ENCODE results near the gene PTPRZ1. TPM values are rescaled to one million over a fixed set of nuclear protein-coding genes. Genes with fewer than 3 reads are reported as not detected.
A peak's percentile ranks its signal among the peaks of the same experiment; 100 is the strongest.

PTPRZ1 gene
- 1 to 10 TPM in 1 of 2 donors, under 1 TPM in 1; 0.12 to 1.1 TPM for total RNA-seq
- long read RNA-seq, partial matches to known transcripts: 1 of 1 reads
- long read RNA-seq, other reads (novel, unspliced or antisense): 0 of 1 reads

DNA sequence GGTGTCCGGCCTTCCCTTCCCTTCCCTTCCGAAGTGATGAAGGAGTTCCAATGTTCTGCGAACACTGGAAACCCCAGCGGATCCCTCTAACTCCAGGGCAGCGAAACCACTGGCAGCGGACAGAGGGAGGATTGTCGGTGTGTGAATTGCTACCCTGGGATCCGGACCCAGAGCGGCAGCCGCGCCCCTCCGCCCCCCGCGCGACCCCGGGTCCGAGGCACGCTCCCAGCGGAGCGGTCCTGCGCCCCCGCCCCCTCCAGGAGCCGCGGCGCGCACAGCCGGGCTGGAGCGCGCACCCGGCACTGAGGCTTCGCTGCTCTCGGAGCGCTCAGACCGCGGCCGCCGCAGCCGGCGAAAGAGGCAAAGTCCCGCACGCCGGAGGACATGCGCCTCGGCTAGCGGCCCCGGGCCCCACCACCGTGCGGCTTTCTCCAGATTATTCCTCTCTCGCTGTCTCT is at the start of gene PTPRZ1:
TSS of gene PTPRZ1 (plus strand) at position 331 of the 458 bp plus-strand sequence. CDS start 339 bp downstream, outside the sequence.
- peak in 1 of 2 donors; percentile 17 for DNase-seq
- intact Hi-C loops (cut with DNase I, micrococcal nuclease): no loop called here

DNA sequence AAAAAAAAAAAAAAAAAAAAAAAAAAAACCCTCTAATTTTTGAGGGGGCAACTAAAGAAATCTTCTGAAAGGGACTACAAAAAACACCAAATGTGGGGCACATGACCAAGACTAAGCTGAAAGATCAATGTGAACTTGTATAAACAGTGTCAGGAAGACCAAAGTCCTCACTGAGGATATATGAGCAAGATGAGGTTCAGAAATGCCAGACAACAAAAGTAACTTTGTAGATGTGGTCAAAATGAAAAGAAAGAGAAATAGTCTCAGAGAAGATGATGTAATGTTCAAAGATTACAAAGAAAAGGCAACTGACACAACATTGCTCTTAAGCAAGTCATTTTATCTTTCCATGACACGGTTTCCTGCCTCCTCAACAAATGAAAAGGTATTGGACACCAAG is 48.7 kb upstream of the PTPRZ1 start:
- intact Hi-C loops (cut with DNase I, micrococcal nuclease): no loop called here
- DNase-seq (no peak), ATAC-seq (no peak)

More for the DNA sequence above, at the start of gene PTPRZ1:
- ATAC-seq: peak; percentile 58

DNA sequence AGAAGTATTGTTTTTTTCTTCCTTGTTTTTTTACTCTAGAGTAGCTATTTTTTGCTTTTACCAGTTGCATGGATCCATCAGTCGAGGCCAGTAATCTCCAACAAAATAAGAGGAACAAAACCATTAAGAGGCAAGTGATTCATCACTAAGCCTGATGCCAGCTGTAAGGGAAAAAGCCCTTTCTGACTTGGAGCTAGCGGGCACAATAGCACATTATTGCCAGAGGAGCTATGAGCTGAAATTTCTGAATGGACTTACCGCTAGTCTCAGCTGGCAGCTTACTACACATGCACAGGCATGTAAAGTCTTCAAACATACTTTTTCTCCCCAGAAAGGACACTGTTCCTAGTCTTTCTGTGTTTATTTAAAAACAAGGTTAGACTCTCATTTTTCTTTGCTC is 41.6 kb upstream of the PTPRZ1 start:
- ATAC-seq (no peak), DNase-seq (no peak)
- intact Hi-C loops (cut with DNase I, micrococcal nuclease): no loop called here

DNA sequence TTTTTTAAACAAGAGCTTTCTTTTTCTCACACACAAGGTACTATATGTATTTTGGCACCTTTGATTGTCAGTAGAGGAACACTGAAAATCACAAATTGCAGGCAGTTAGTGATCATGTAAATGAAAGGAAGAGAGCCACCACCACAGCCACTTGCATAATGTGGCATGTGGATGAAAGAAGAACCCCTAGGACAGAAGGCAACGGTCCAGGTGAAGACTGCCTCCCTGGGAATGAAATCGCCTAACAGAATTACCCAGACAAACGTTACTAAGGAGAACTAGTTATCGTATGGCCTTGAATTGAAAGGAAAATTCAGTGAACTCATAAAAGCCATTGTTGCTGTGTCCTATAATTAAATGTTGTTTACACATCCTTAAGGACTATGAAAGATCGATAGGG is 41.2 kb upstream of the PTPRZ1 start:
- DNase-seq: no peak
- intact Hi-C loops (cut with DNase I, micrococcal nuclease): no loop called here
- ATAC-seq: no peak

DNA sequence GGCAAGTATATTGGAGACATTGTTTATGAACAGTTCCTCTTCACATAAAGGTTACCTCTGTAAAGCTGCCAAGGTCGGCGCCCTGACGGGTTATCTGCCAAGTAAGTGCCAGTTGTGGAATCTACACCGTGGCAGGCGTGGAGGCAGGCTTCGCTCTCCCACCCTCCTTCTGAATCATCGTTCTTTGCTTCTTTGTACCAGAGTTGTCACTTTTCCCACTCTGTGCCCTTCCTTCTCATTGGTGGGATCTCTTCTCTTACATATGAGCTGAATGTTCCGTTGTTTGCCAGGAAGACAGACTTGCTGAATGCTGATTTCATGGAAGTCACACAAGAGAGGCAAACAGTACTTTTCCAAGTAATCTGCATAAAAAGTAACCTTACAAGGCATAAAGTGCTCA is 40.6 kb upstream of the PTPRZ1 start:
- ATAC-seq (no peak), DNase-seq (peak in 1 of 2 donors; percentile 3)
- intact Hi-C loops (cut with DNase I, micrococcal nuclease): no loop called here

DNA sequence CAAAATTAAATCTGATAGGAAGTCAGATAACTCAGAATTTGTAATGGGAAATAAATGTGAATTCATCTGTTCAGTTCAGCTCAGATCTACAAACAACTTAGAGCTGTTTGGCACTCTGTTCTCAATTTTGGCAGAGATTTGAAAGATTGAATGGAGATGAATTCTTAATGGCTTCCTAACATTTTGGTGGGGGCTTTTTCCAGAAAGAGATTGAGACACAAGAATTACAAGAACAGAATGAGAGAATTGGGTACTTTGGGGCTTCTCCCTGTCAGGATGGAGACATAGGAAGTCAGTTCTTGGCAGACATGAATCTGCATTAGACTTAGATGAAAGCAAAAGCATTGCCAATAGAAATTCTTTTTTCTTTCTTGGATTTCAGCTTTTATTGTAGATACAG is 39.0 kb upstream of the PTPRZ1 start:
- ATAC-seq: no peak
- intact Hi-C loops (cut with DNase I, micrococcal nuclease): no loop called here
- DNase-seq: no peak

DNA sequence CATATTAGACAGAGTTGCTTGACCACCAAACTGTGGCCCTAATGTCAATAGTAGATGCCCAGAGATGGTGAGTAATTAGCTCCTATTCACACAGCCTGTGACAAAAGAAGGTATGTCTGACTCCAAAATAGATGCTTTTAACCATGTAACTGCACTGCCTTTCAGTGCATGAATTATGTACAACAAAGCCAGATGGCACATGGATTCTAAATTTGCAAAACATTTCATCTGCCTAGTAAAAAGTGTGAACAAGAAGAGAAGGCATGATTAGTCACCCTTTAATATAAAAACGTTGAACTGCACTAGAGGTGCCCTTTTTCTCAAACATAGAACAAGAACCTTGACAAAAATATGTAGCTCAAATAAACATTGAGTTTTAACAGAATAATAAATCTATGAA is 35.5 kb upstream of the PTPRZ1 start:
- ATAC-seq: no peak

DNA sequence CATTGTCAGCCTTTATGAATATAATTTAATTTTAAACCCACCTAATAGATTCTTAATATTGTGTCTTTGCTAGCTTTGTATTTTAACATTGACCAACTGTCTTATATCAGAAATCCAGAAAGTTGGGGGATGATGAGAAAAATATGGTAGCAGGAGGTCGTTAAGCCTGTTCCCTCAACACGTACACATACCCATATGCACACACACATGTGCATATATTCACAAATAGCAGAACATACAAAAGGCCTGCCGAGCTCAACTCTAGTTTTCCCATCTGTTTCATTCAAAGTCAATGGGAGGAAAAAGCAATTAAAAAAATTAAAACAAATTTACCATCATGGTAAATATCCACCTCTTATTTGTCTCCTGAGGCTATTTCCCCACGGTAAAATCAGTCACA is 25.9 kb upstream of the PTPRZ1 start:
- DNase-seq (no peak), ATAC-seq (no peak)

More for the DNA sequence above, 35.5 kb upstream of the PTPRZ1 start:
- no peak for DNase-seq
- intact Hi-C loops (cut with DNase I, micrococcal nuclease): no loop called here

DNA sequence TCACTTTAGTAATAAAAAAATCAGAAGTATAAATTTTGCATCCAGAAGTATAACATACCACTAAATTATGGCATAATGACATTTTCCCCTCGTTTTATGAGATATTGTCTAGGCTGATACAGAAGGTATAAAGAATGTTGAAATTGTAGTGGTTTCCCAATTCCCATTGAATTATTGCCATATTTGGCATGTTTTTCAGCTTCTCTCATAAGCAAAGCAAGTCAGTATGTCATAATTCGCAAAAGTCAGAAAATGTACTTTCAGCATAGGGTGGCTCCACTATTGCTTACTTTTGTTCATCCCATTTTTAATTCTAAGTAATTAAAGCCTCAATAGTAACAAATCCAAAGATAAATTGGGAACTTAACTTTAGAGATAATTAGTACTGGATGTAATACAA is 19.7 kb upstream of the PTPRZ1 start:
- no peak for ATAC-seq

More for the DNA sequence above, 25.9 kb upstream of the PTPRZ1 start:
- intact Hi-C loops (cut with DNase I, micrococcal nuclease): no loop called here

DNA sequence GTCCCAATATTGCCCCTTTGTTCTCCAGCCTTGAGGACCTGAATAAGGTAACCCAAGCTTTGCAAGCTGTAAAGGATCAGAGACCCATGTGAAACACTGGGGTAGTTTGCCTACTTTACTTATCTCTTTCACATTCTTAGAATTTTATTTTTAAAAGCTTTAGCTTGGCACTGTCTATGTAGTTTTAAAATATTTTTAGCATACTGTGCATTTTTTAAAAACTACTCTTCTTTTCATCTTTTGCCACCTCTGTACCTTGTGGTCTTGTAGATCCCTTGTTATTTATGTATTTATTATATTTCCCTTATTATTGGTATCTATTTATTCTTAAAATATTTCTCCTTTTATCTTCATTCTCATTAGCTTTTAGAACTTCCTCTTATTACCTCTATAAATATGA is 12.0 kb upstream of the PTPRZ1 start:
- DNase-seq (no peak), ATAC-seq (no peak)
- intact Hi-C loops (cut with DNase I, micrococcal nuclease): no loop called here

More for the DNA sequence above, 19.7 kb upstream of the PTPRZ1 start:
- intact Hi-C loops (cut with DNase I, micrococcal nuclease): no loop called here
- DNase-seq: no peak

DNA sequence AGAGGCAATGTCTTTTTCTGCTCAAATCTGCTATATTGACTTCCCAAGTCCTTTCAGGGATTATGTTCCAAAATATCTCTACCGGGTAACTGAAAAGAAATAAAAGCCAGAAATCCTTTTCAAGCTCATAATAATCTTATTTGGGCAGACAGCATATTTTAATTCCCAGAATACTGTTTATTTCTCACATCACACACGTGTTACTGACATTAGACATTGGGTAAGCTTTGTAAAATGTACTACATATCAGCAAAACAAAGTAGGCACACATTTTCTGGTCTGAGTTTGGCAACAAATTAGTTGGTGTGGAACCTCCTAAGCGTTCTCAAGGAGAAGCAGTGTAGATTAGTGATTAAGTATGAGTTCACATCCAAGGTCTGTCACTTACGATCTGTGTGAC is 10.4 kb upstream of the PTPRZ1 start:
- intact Hi-C loops (cut with DNase I, micrococcal nuclease): no loop called here
- no peak for DNase-seq
- ATAC-seq: no peak

DNA sequence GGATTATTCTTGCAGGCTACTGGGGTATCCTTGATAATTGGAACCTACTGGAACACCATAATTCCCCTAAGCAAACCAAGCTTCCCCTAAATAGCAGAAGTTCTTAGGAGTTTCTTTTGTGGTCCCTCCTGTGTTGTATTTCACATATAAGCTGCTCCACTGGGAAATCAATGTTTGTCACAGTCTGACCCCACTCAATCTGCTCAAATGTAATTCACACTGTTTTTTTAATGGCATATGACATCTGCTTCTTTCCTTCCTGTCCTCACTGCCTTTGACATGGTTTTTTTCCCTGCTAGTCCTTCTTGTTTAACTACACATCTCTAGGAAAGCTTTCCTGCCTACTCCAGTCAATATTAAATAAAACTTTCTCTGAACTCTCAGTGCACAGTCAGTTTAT is 1.8 kb upstream of the PTPRZ1 start:
- intact Hi-C loops (cut with DNase I, micrococcal nuclease): no loop called here
- no peak for ATAC-seq
- no peak for DNase-seq

DNA sequence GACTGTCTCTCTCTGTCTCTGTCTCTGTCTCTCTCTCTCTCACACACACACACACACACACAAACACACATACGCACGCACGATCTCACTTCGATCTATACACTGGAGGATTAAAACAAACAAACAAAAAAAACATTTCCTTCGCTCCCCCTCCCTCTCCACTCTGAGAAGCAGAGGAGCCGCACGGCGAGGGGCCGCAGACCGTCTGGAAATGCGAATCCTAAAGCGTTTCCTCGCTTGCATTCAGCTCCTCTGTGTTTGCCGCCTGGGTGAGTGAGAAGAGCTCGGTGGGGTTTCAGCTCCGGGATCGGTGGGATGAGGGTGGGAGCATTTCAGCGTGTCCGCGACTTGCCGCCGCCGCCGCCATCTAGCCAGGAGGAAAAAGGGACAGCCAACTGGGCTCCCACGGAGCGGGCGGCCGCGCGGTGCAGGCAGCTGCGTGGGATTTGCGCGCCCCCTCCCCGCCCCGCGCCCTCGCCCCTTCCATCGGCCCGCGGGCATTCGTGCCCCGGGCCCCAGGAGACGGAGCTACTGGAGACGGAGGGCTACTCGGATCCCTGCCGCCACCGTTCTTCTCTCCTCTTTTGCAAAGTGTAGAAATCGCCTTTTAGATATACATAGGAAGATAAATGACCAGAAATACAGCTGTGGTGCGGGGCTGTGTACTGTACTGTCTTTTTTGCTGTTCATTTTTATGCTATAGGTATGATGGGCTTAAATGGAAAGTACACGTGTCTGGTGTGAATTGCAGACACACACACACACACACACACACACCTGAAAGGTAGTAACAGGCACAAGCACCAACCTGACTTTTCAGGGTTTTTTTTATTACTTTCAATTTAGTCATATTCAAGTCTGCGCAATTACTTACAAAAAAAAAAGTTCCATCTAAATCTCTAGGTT is 581 bp downstream of the PTPRZ1 start:
- no peak for DNase-seq

DNA sequence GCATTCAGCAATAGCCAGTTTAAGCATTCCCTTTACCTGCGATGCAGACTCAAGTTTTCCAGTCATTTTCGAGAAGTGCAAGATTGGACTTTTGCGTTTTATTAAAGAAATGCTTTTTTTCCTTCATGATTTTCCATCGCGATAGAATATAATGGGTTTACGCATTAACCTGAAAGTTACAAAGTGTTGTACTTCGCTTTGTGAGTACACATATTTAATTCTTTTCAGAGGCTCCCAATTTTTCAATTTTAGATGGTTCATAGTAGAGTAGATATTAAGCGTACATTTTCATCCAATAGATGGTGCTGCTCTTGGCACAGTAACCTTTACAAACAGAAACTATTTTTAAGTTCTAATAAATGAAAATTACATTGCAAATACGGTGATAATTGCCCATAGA is 1.3 kb downstream of the PTPRZ1 start:
- intact Hi-C loops (cut with DNase I, micrococcal nuclease): no loop called here
- ATAC-seq (no peak), DNase-seq (no peak)

More for the DNA sequence above, 581 bp downstream of the PTPRZ1 start:
- intact Hi-C loops (cut with DNase I, micrococcal nuclease): no loop called here
- ATAC-seq: no peak

DNA sequence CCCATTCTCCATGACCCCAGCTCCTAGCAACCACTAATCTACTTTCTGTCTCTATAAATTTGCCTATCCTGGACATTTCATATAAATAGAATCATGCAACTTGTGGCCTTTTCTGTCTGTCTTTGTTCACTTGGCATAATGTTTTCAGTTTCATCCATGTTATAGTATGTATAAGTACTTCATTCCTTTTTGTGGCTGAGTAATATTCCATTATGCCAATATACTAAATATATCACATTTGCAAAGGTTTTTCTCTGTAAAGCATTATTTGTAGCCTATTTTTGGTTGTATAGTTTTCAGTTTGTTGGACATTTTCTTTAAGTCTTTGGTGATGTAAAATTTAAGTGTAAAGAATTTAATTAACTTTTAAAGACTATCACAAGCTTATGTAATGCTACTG is 2.2 kb downstream of the PTPRZ1 start:
- ATAC-seq (no peak), DNase-seq (no peak)
- intact Hi-C loops (cut with DNase I, micrococcal nuclease): no loop called here

DNA sequence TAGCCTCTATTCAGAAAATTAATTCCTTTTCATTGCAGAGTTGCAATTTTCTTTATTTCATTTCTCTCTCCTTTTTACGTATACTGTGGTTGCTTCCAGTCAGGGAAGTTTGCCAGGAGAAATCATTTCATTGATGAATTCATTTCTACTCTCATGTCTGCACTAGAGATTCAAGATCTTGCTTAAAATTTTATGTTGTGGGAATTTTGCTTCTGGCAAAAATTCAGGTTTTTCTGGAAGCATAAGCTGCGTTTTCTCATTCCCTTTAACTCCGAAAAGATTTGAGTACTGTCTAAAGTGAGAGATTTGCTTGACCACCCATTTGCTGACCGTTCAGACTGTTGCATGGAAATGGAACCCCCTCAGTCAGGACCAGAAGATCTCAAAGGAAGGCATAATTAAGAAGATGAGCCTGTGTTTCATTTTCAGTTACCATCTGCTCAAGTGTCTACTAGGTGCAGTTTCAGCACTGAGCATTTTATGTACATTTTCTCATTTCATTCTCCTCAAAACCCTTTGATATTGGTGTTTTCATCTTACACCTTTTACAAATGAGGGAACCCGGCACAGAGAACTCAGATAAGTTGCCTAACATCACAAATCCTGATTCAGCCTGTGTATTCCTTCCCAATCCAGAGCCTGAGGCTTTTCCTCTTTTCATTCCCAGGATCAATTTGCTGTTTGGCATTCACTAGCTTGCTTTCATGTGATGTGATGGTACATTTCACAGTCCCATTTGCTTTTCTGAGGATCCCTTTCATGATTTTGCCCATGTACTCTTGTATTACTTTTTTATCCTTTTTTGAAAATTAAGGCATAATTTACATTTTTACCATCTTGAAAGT is 3.9 kb downstream of the PTPRZ1 start:
- ATAC-seq (no peak), DNase-seq (no peak)
- intact Hi-C loops (cut with DNase I, micrococcal nuclease): no loop called here

DNA sequence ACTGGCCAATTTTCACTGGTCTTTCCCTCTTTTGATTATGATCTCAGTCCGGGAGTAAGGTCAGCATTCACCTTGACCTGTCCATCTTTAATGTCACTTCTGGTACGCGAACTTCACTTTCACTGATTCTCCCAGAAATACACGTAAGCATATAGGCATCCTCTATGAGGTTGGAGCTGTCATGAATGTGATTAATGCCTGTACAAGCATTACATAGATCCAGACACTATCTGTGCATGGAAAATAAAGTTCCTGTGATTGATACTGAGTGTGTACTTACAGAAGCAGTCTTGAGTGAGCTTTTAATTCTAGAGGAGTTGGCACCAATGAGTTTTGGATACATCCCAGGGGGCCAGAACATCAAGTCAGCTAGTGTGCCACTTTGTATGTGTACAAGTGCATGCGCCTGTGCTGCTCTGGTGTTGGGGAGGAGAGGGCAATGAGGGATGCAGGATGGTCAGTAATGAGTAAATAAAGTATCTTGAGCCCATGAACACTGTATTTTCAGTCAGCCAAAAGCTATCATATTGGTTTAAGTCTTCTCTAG is 6.0 kb downstream of the PTPRZ1 start:
- intact Hi-C loops (cut with DNase I, micrococcal nuclease): no loop called here

DNA sequence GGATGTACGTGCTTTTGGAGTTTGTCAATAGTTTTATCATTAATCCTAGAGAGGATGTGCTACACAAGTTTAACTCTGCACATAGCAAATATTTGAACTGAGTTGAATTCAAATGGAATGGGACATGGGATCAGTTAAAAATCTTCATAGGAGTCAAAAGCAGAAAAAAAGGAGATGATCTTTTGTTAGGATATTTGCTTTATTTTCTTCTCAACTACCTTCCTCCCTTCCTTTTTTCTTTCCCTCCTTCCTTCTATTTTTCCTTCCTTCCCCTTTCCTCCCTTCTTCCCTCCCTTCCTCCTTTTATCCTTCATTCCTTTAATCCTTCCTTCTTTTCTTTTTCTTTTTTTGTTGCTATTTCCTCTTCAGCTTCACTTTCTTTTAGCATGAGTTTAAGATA is 6.6 kb downstream of the PTPRZ1 start:
- DNase-seq (no peak), ATAC-seq (no peak)
- intact Hi-C loops (cut with DNase I, micrococcal nuclease): no loop called here

More for the DNA sequence above, 6.0 kb downstream of the PTPRZ1 start:
- no peak for DNase-seq
- ATAC-seq: no peak

DNA sequence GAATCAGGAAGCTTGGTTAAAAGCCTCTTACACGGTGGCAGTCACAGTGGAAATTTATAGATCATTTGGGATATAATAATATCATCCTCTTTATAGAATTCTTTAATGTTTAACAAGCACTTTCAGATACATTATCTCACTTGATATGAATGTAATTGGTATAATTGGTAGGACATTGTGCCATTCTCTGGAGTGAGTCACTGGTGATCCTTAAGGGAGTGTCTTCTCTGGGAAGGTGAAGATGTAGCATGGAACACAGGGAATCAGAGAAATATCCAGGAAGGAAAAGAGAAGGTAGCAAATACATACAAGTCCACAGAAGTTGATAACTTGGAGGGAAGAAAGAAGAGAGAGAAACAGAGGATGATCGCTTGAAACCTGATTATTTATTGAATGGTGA is 9.8 kb downstream of the PTPRZ1 start:
- no peak for ATAC-seq
- intact Hi-C loops (cut with DNase I, micrococcal nuclease): no loop called here
- DNase-seq: no peak

Data from left colon (tissue), 2 donors.